Stimulated activated CD8-positive, alpha-beta memory T cell treated with anti-CD3 and anti-CD28 coated beads, Interleukin-2, amount 100 ng/mL, for 1 hour (primary cell): Measurements from ENCODE around the gene KIAA0232.

ENCODE experiments used
- DNase-seq, 2 donors: peaks; one replicate each; pipeline ENCODE4 v3.0.0-alpha.2; 2020; ENCODE audit warnings: low read depth in 2 of 2

The KIAA0232 gene

GRCh38 chr4:6782147-6782845 lies at the start of gene KIAA0232:
Gene KIAA0232 (plus strand): TSS chr4:6782727. CDS start chr4:6824454, 41,727 bp downstream.
- peak; percentile 71 to 83 for DNase-seq

DNA sequence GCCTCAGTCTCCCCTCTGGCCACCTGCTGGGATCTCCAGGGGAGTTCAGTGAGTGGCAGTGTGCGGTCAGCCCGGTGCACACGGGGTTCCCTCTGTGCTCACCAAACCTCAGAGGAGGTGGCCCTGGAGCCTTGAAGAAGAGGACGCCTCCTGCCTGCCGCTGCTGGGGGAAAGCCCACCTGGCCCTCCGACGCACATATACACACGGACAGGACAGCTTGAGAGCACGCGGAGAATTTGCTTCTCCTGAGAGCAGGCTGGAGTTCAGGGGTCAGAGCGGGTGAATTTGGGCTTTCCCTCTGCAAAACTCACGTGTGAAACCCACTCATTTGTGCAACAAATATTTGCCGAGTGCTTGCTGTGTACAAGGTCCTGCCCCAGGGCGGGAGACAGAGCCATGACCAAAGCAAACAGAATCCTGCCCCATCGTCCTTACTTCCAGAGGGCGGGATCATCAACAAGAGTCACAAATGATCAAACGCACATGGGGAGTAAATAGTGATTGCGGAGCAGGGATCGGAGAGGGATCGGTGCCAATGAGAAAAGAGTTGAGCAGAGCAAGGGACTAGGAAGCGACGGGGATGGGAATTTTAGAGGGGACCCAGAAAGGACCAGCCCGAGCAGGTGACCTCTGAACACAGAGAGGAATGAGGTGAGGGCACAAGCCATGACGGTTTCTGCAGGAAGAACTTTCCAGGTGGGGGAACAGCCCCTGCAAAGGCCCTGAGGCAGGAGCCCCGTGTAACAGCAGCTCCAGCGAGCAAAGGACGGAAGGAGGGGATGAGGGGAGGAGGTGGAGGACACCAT lies 49.0 kb upstream of the KIAA0232 start:
- DNase-seq: no peak

- no peak for DNase-seq
These were observed 48.3 kb upstream of the KIAA0232 start for GRCh38 chr4:6734165-6734786.

- no peak for DNase-seq
These were observed 42.6 kb upstream of the KIAA0232 start for GRCh38 chr4:6739920-6740319.

DNA sequence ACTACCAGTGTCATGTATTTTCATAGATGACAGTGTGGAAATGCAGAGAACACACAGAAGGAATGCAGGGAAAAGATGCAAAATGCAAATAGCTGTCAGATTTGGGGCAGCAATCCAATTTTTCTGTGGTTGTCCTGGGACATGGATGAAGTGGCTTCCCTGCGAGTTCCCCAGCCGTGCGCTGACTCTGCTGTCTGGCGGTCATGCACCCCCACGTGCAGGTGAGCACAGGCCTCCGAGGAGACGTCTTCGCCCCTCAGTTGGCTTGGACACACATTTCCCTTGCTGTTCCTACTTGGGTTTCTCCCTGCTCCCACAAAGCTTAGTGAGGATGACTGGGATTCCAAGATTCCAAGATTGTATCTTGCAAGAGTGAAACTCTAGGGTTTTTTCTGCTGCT lies 42.2 kb upstream of the KIAA0232 start:
- no peak for DNase-seq

DNA sequence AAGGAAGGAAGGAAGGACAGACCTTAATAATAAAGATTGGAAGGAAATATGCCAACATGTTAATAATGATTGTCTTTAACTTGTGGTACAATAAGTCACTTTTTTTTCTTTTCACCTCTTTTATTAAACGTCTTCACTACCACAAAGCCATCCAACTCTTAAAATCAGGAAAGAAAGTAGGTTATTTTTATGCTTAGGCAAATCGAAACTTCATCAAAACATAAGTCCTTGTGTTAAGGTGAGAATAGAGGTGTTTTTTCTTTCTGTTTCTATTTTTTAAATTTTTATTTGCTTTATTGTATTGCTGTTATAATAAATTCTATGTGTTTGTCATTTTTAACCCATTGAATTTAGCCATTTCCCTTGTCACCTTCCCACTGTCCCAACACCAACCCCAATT lies 40.0 kb upstream of the KIAA0232 start:
- DNase-seq: no peak

DNA sequence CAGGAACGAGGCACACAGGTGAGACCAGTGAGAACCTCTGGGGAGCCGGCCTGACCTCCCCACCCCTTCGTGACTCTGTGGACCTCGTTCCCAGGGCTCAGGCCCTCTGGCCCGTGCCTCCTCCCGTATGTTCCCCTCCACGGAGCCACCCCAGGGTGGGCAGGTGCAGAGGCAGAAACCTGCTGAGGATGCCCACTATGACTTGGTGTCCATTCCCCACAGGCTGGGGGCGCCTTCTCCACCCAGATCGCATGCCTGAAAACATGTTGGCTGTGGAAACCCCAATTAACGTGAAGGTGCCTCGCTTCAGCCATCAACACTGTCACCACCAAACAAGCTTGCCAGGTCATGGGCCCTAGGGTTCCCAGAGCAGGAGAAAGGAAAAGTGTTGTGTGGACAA lies 39.5 kb upstream of the KIAA0232 start:
- no peak for DNase-seq

DNA sequence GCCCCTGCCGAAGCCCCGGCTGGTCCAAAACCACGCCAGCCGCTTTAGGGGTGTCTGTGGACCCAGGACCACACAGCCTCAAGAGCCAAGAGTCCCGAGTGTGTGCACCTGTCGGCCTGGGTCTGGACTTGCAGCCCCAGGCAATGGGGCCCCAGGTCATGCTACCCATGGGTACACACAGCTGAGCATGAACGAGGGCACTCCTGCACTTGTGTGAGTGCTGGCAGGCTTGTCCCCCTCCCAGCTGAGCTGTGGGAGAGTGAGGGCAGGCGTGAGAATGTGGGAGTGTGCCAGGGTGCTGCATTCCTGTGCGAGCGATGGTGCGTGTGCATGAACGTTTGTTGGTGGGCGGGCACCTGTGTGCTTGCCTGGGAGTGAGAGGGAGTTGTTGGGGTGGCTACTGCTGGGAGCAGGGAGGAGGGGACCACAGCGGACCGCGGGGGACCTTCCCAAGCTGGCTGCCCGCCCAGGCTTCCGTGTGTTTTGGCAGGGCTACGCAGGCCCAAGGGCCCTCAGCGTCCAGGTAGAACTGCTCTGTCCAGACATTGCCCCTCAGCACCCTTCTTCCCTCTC lies 35.7 kb upstream of the KIAA0232 start:
- DNase-seq: no peak

GRCh38 chr4:6747294-6748051 lies 35.1 kb upstream of the KIAA0232 start:
- DNase-seq: no peak

DNA sequence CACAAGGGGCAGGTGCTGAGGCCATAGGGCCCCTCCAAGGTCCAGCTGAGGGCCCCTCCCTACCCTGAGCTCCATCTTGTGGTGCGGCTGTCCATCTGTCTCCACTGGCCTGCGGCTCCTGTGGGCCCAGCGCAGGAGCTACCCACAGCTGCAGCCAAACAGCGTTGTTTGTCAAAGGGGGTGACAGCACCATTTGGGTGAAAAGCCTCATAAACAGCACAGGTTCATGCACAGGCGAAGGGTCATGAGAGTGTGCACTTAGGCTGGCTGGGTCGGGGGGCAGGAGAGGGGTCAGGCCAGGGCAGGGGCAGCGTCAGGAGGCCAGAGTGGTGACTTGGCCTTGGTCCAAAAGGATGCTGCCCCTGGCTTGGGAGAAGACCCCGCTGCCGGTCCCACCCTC lies 34.2 kb upstream of the KIAA0232 start:
- no peak for DNase-seq

DNA sequence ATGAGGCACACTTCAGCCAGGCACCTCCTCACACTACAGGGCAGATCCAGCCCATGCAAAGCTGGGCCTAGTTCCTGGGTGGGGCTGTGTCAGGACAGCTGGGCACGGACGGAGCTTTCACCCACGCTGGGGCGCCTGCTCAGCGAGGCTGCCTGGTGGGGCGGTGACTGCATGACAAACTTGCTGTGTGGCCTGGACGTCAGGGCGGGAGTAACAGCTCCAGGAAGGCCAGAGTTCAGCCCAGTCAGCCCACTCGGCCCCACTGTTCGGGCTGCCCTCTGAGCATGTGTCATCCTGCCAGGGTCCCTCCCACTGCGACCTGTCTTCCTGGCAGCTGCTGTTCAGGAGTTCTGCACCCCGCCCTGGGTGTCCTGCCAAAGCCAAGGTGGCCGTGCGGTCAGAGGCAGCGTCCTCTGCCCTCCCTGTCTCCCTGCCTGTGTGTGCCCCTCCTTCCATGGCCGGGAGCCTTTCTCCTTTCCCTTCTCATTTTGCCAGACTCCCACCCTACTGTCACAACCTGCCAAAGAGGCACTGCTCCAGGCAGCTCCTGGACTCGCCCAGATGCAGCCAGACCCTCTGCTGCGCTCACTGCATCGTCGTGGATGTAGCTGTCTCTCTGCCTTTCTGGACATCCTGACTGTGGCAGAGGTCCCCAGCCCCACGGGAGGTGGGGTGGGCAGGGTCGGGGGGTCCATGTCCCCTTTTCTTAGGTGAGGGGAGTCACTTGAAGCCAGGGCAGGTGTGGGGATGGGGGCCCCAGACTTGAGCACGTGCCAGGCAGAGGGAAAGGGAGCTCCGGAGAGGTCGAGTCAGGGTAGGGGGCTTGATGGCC lies 33.0 kb upstream of the KIAA0232 start:
- DNase-seq: no peak

- no peak for DNase-seq
These were observed 32.0 kb upstream of the KIAA0232 start for GRCh38 chr4:6750286-6751221.

GRCh38 chr4:6751611-6752485 lies 30.7 kb upstream of the KIAA0232 start:
- DNase-seq: no peak

DNA sequence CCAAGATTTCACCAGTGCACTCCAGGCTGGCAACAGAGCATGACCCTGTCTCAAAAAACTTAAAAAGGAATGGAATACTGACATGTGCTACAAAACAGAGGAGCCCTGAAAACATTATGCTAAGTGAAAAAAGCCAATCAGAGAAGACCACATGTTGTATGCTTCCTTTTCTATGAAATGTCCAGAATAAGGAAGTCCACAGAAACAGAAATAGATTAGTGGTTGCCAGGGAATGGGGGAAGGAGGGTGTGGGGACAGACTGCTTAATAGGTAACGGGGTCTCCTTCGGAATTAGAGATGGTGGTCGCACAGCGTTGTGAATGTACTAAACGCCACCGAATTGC lies 30.1 kb upstream of the KIAA0232 start:
- no peak for DNase-seq

DNA sequence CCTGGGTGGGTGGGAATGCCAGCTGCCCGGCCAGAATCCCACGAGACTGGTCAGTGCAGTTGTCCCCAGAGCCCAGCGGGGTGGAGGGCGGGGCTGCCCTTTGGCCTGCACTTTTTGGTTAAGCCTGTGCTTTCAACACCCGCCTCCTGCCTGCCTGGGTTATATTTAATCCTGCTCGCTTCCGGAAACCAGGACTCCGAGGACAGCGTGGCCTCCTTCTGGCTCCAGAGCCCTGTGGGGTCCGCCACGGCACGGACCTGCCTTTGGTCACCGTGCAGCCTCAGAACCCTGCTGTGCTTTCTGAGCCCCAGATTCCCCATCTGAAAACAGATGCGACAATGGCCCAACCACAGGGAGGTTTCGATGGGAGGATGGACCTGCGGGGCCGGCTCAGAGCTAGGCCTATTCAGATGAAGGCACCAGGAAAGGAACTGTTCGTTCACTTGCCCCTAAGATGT lies 29.4 kb upstream of the KIAA0232 start:
- no peak for DNase-seq

GRCh38 chr4:6753891-6754290 lies 28.6 kb upstream of the KIAA0232 start:
- no peak for DNase-seq

- DNase-seq: no peak
These were observed 27.9 kb upstream of the KIAA0232 start for GRCh38 chr4:6754481-6755087.

DNA sequence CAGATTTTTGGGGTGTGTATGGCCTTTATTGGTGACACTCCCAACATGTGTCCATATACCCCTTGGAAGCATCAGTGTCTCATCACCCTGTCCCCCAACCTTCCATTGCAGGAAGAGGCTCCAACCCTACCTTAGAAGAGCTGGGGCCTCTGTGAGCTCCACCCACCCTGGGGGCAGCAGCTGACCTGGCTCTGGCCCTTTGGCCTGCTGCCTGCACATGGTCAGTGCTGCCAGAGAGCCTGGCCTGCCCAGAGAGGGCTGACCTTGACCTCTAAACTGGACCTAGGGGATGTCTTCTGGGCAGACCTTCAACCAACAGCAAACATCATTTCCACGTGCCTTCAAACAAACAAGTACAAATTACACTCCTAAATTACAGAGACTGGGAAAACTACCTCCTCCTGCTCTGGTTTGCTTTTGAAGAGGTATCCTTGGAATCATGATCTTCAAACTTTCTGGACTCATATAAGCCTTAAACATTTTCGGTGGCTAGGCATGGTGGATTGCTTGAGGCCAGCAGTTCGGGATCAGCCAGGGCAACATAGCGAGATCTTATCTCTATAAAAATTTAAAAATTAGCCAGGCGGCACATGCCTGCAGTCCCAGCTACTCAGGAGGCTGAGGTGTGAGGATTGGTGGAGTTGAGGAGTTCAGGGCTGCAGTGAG lies 27.3 kb upstream of the KIAA0232 start:
- DNase-seq: no peak
